K562 (cell line): ENCODE measurements around the gene HPX. TPM values are rescaled to one million over a fixed set of nuclear protein-coding genes. Genes with fewer than 3 reads are reported as not detected.

ENCODE experiments used
- ATAC-seq: fragments of 200-7000 bp; cut with Tn5 transposase; 3 replicates; pipeline ENCODE4 v1.9.1; 2020; ENCODE audit warnings: moderate library complexity
- BruUV-seq: library from RNA; stranded (reverse); fragments of 400-500 nt; replicated peaks from 2 replicates; lab custom pipeline; 2021; lab: Mats Ljungman, UMichigan
- CTCF ChIA-PET: fragments of 300-600 bp; formaldehyde crosslinking; extraction: SDS; loops from one replicate; lab custom pipeline; 2021; ENCODE audit warnings: low intra/inter-chr PET ratio; lab: Yijun Ruan, JAX
- POLR2A ChIA-PET: fragments of 300-600, 350-650 bp; sonication (Branson Sonifier 250); formaldehyde crosslinking; extraction: SDS; loops from one replicate; lab custom pipeline; 2021; ENCODE audit warnings: antibody characterized with exemption, inconsistent platforms; lab: Yijun Ruan, JAX
- DNase-seq, 4 experiments: peaks; one replicate each; pipeline versions ENCODE4 v3.0.0 to v3.0.0-alpha.2; 2011 to 2018; ENCODE audit warnings: low spot score in 3 of 4, mixed read lengths in 3 of 4; ENCODE audit errors: extremely low read depth in 1 of 4
- FAIRE-seq: peaks from 2 replicates; lab custom pipeline; 2011; peaks lifted over from hg19 to GRCh38; lab: Jason Lieb, UNC
- H2AFZ ChIP-seq: 2 replicates; pipeline ENCODE4 v1.6.0; 2011; ENCODE audit warnings: low read depth, low read length, control low read depth, inconsistent platforms
- H3K27ac ChIP-seq: fragments of 200-600 bp; 3 replicates; pipeline ENCODE4 v1.8.0; 2011; ENCODE audit warnings: low read depth, mild to moderate bottlenecking, control low read depth, inconsistent platforms, low read length, moderate library complexity, mixed read lengths; ENCODE audit errors: extremely low read depth
- H3K27me3 ChIP-seq, 2 experiments: fragments of 300-600 bp in 1 of 2; 2 replicates in 1 of 2; 3 replicates in 1 of 2; pipeline versions ENCODE4 v1.6.0 to v1.8.0; 2011; ENCODE audit warnings: inconsistent platforms in 2 of 2, low read length in 2 of 2, mild to moderate bottlenecking in 1 of 2, mixed read lengths in 1 of 2, moderate library complexity in 1 of 2; ENCODE audit not compliant: control insufficient read depth in 2 of 2, insufficient read depth in 2 of 2
- H3K36me3 ChIP-seq: fragments of 300-600 bp; 3 replicates; pipeline ENCODE4 v1.8.0; 2011; ENCODE audit warnings: mild to moderate bottlenecking, low read length, inconsistent platforms; ENCODE audit not compliant: control insufficient read depth, insufficient read depth
- H3K4me1 ChIP-seq, 2 experiments: fragments of 200-600 bp in 1 of 2; replicated peaks in 1 of 2; 2 replicates in 1 of 2; 3 replicates in 1 of 2; pipeline versions ENCODE4 v1.5.1 to v1.8.0; 2011; ENCODE audit warnings: inconsistent platforms in 2 of 2, low read length in 2 of 2, mild to moderate bottlenecking in 1 of 2, mixed read lengths in 1 of 2, moderate library complexity in 1 of 2; ENCODE audit not compliant: control insufficient read depth in 2 of 2, insufficient read depth in 2 of 2
- H3K4me2 ChIP-seq: 2 replicates; pipeline ENCODE4 v1.6.1; 2011; ENCODE audit warnings: low read length, control low read depth, inconsistent platforms, mixed read lengths; ENCODE audit not compliant: insufficient read depth
- H3K4me3 ChIP-seq: fragments of 200-600 bp; sonication (generic), shearing (Covaris generic); 2 replicates; pipeline ENCODE4 v1.5.1; 2016; ENCODE audit warnings: control low read depth, inconsistent platforms
- H3K79me2 ChIP-seq: fragments of 200-600 bp; 3 replicates; pipeline ENCODE4 v1.8.0; 2011; ENCODE audit warnings: low read length, inconsistent platforms; ENCODE audit not compliant: control insufficient read depth, insufficient read depth
- H3K9ac ChIP-seq, 2 experiments: 2 replicates each; pipeline versions ENCODE4 v1.6.0 to v1.6.1; 2011; ENCODE audit warnings: low read depth in 2 of 2, low read length in 2 of 2, control low read depth in 1 of 2, inconsistent platforms in 1 of 2, mild to moderate bottlenecking in 1 of 2, mixed read lengths in 1 of 2; ENCODE audit not compliant: insufficient read depth in 1 of 2
- H3K9me1 ChIP-seq: one replicate; pipeline ENCODE4 v1.6.0; 2011; ENCODE audit warnings: inconsistent platforms, mild to moderate bottlenecking, low read length, moderate library complexity; ENCODE audit not compliant: control insufficient read depth, insufficient read depth
- H3K9me3 ChIP-seq: replicated peaks from 2 replicates; pipeline ENCODE4 v1.5.1; 2011; ENCODE audit warnings: low read depth, low read length, inconsistent platforms; ENCODE audit not compliant: control insufficient read depth, insufficient read depth
- H4K20me1 ChIP-seq: replicated peaks from 2 replicates; pipeline ENCODE4 v1.6.1; 2011; ENCODE audit warnings: low read length, inconsistent platforms, mixed read lengths; ENCODE audit not compliant: control insufficient read depth, insufficient read depth
- DPF2 ChIP-seq: fragments of 450-650 bp; IDR thresholded peaks from 2 replicates; pipeline ENCODE4 v1.6.1; 2016
- KDM5B ChIP-seq: fragments of 200-600 bp; sonication (generic); IDR thresholded peaks from 2 replicates; pipeline ENCODE4 v1.6.1; 2012; ENCODE audit warnings: low read depth, mild to moderate bottlenecking, moderate library complexity, low read length, control low read depth, inconsistent platforms; ENCODE audit not compliant: insufficient replicate concordance
- POLR2H ChIP-seq: IDR thresholded peaks from 2 replicates; pipeline ENCODE4 v1.6.1; 2016; ENCODE audit warnings: missing genetic modification characterization, low read depth, mild to moderate bottlenecking, control low read depth, missing compliant biosample characterization, moderate library complexity
- RAD51 ChIP-seq: fragments of 450-650 bp; IDR thresholded peaks from 2 replicates; pipeline ENCODE4 v1.7.1; 2016; ENCODE audit warnings: low read depth, mild to moderate bottlenecking, borderline replicate concordance
- RB1 ChIP-seq: fragments of 450-650 bp; IDR thresholded peaks from 2 replicates; pipeline ENCODE4 v1.6.1; 2017; ENCODE audit warnings: low read depth, mild to moderate bottlenecking
- RBBP5 ChIP-seq: fragments of 200-600 bp; sonication (generic); IDR thresholded peaks from 2 replicates; pipeline ENCODE4 v1.6.1; 2012; ENCODE audit warnings: borderline replicate concordance, mild to moderate bottlenecking, low read length, control low read depth, inconsistent platforms; ENCODE audit not compliant: insufficient read depth, poor library complexity, severe bottlenecking
- SMAD1 ChIP-seq: fragments of 150-350 bp; IDR thresholded peaks from 2 replicates; pipeline ENCODE4 v1.6.1; 2014; ENCODE audit warnings: low read length, low read depth; ENCODE audit not compliant: partially characterized antibody
- TEAD1 ChIP-seq, 2 experiments: fragments of 450-650 bp in 1 of 2; sonication (generic) in 1 of 2; formaldehyde crosslinking; IDR thresholded peaks; 2 replicates each; pipeline versions ENCODE4 v1.4.0 to v1.8.0; 2020 to 2022; ENCODE audit warnings: mild to moderate bottlenecking in 2 of 2, missing genetic modification reagents in 1 of 2
- TFE3 ChIP-seq: fragments of 450-650 bp; formaldehyde crosslinking; IDR thresholded peaks from 2 replicates; pipeline ENCODE4 v1.4.0; 2020; ENCODE audit warnings: mild to moderate bottlenecking, mixed read lengths
- TOE1 ChIP-seq, 2 experiments: fragments of 450-650 bp in 1 of 2; sonication (generic) in 1 of 2; formaldehyde crosslinking in 1 of 2; IDR thresholded peaks; 2 replicates each; pipeline versions ENCODE4 v1.7.1 to v1.8.0; 2016 to 2022; ENCODE audit warnings: borderline replicate concordance in 2 of 2, mild to moderate bottlenecking in 2 of 2, antibody characterized with exemption in 1 of 2, inconsistent platforms in 1 of 2, low read depth in 1 of 2, missing genetic modification reagents in 1 of 2, moderate library complexity in 1 of 2
- TRIM28 ChIP-seq: fragments of 450-650 bp; IDR thresholded peaks from 2 replicates; pipeline ENCODE4 v1.6.1; 2017
- ZFP1 ChIP-seq: fragments of 450-650 bp; formaldehyde crosslinking; IDR thresholded peaks from 2 replicates; pipeline ENCODE4 v1.4.0; 2020; ENCODE audit warnings: mild to moderate bottlenecking, mixed read lengths
- ZNF224 ChIP-seq: sonication (generic); formaldehyde crosslinking; IDR thresholded peaks from 2 replicates; pipeline ENCODE4 v1.8.0; 2022; ENCODE audit warnings: mild to moderate bottlenecking, missing genetic modification reagents
- ZNF699 ChIP-seq: fragments of 250-450 bp; sonication (Bioruptor Pico); IDR thresholded peaks from 2 replicates; pipeline ENCODE4 v1.8.0; 2021; ENCODE audit warnings: mild to moderate bottlenecking, moderate library complexity; ENCODE audit not compliant: insufficient replicate concordance
- WGBS: fragments of 100-300 bp; shearing (Covaris generic); methylation state at CpG from one replicate; pipeline ENCODE4 v1.1.6; 2016; ENCODE audit warnings: low coverage, mixed read lengths; ENCODE audit not compliant: insufficient coverage; ENCODE audit errors: missing lambda C conversion rate; 5-methylcytosine and 5-hydroxymethylcytosine counted together
- in situ Hi-C: fragments of 300-500 bp; cut with MboI; formaldehyde crosslinking; loops from 4 replicates; pipeline ENCODE4 v1.15.0; 2018; ENCODE audit warnings: inconsistent platforms, mixed read lengths
- intact Hi-C: fragments of 100-400 bp; cut with micrococcal nuclease; formaldehyde crosslinking; loops from 2 replicates; pipeline ENCODE4 v1.14.2; 2022
- polyA plus RNA-seq, 8 experiments: library from polyadenylated mRNA; depleted of rRNA in 4 of 8; stranded (reverse) in 5 of 8; unstranded in 3 of 8; fragments of >200 nt; fragmentation: Nextera tagmentation in 2 of 8; fragmentation: Illumina TruSeq in 1 of 8; extraction: Ambion mirVana in 2 of 8; extraction: Trizol in 1 of 8; gene quantifications; 2 replicates each; pipeline versions ENCODE4 v1.2.1 to v1.2.3, GENCODE V29; 2011 to 2014; ENCODE audit warnings: inconsistent platforms in 1 of 8, missing spikeins in 1 of 8
- total RNA-seq, 7 experiments: library from RNA; depleted of rRNA in 6 of 7; stranded (reverse); fragments of >200 nt in 6 of 7; fragmentation: Illumina TruSeq in 2 of 7; extraction: Trizol in 2 of 7; gene quantifications; 2 replicates each; pipeline versions ENCODE4 v1.2.1 to v1.2.3, GENCODE V29; 2011 to 2021; ENCODE audit warnings: low replicate concordance in 1 of 7

HPX gene
- total and polyA plus RNA-seq, 9 of the 15 experiments (the other 6 are each of a cell fraction or from before 2014, with no cell fraction given), result 0.12 to 1.2 (median 0.49) TPM; not detected in 1

GRCh38 chr11:6455070-6455469, 14.3 kb upstream of the HPX start:
- in situ Hi-C loops, result no loop called here
- BruUV-seq, result no TSS peak
- Histone ChIP-seq H3K9me1 (no peaks in the 10 kb centered on the region), H3K4me2 (no peak overlapping the region), H4K20me1 (no peaks in the 10 kb centered on the region; the same call in 1 of the 2 replicates), H3K27ac (no peak overlapping the region), H3K36me3 (no peaks in the 10 kb centered on the region; the same call in 2 of the 3 replicates), H3K4me1 (no peaks in the 10 kb centered on the region), H2AFZ (no peak overlapping the region), H3K4me3 (no peak overlapping the region), H3K79me2 (no peaks in the 10 kb centered on the region)
- 57% methylated on average over 2 of the region's 2 CpGs for WGBS
- FAIRE-seq, result no peak
- CTCF ChIA-PET, result no interaction called here
- POLR2A ChIA-PET, result interaction anchor here (0.6 to 1.3 kb wide), 3 partner anchors 12 to 53 kb away, joined by 3 to 11 read pairs (median 4); no protein-coding TSS in a partner anchor
- intact Hi-C loops, result no loop called here
- TF ChIP-seq RBBP5, result no peak
- no peak for TF ChIP-seq KDM5B
- no peak for TF ChIP-seq ZNF224 (CRISPR knock-in tag)
- TF ChIP-seq RB1, result no peak
- no peak for TF ChIP-seq DPF2
- no peak for TF ChIP-seq TEAD1 (CRISPR knock-in tag; IDR thresholded peaks at IDR 0.05)
- TF ChIP-seq RAD51, result peak; percentile 57
- no peak for TF ChIP-seq POLR2H (tag)
- no peak for TF ChIP-seq ZFP1 (CRISPR knock-in tag)
- TF ChIP-seq ZNF699, result no peak
- peak; percentile 92 for TF ChIP-seq TFE3 (CRISPR knock-in tag)
- TF ChIP-seq SMAD1, result no peak
- TF ChIP-seq TRIM28, result no peak
- peak; percentile 42; the same call in 1 of the 2 replicates for TF ChIP-seq TOE1 (IDR thresholded peaks at IDR 0.05; ENCODE audit: borderline replicate concordance)
- no peak for TF ChIP-seq TOE1 (CRISPR knock-in tag; IDR thresholded peaks at IDR 0.05; ENCODE audit: borderline replicate concordance, low read depth)
- TF ChIP-seq, all 486 proteins: peak for 3
- Histone ChIP-seq H3K27me3 (no peaks in the 10 kb centered on the region), H3K9ac (no peak overlapping the region), H3K9me3 (no peaks in the 10 kb centered on the region)
- DNase-seq (no peak), ATAC-seq (no peak)
